HG03196 (cell line): ENCODE results near the gene PYGM.

Experiments
- ATAC-seq: cut with Tn5 transposase; IDR thresholded peaks from one replicate; pipeline ENCODE4 v1.9.1; 2021; ENCODE audit not compliant: unreplicated experiment

The PYGM gene

DNA sequence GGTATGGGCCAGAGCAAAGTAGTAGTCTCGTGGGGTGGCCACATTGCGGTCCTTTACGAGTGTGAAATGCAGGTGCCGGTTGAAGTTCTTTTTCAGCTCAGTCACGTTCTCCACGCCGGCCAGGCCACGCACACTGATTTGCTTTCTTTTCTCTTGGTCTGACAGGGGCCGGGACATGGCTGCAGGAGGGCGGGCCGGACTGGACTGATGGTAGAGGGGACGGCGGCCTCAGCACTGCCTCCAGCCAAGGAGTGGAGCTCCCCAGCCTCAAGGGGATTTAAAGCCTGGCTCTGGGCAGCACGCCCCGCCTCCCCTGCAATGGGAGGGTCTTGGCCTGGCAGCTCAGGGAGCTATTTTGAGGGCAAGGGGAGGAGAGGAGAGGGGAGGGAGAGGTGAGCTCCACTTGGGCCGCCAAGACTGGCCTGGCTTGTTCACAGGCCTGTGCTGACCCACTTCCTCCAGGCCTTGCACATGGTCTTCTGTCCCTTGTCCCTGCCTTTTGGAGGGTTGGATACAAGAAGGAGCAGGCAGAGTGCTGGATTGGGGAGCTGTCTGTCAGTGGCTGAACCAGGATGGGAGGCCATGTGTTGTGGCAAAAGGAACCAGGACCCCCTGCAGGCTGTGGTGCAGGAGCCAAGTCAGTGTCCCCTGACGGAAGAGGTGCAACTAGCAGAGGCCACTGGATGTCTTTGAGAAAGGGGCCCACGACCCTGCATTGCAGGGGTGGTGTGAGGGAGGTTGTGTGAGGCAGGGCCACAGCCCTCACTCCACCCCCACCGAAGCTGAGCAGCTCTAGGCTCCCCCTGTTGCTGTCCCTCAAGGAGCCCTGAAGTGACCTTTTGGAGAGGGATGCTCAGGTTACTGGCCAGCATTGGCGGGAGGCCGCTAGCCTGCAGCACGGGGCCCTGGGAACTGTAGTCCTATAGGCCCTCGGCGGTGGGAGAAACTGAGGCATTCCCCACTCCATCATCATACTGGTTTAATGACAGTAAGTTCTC lies at the start of gene PYGM:
Gene PYGM (minus strand): TSS at position 253 of the 998 bp plus-strand sequence. CDS start 76 bp downstream, at position 177.
- no peak for ATAC-seq

GRCh38 chr11:64805481-64805880 lies 45.7 kb upstream of the PYGM start:
- ATAC-seq: no peak

- no peak for ATAC-seq
Observed at GRCh38 chr11:64804346-64805210, 44.8 kb upstream of the PYGM start.

DNA sequence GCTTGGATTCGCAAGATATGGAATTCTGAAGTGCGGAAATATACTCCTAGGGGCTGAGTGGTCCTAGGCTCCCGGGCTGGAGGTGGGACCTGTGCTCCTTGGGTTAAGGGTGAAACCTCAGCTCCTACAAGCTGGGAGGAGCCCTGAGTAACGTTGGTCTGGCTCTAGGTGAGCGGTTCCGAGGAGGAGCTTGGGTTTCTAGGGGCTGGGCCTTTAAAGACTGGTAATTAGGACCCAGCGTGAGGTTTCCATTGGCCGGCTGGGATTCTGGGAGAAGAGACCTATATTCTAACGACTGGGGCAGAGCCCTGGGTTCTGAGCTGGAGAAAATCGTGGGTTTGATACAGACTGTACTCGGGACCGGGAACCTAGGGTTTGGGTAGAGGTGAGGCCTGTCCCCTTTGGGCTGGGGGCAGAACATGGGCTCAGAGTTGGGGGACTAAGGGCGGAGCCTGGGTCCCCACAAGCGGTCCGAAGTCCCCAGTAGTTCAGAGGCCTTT lies 44.1 kb upstream of the PYGM start:
- no peak for ATAC-seq

- ATAC-seq: peak; percentile 44
Observed at GRCh38 chr11:64803158-64803845, 43.5 kb upstream of the PYGM start, which contains the start of gene MAP4K2. TSS of gene MAP4K2 (minus strand) at chr11:64803214. CDS start at chr11:64803149, 65 bp downstream.

DNA sequence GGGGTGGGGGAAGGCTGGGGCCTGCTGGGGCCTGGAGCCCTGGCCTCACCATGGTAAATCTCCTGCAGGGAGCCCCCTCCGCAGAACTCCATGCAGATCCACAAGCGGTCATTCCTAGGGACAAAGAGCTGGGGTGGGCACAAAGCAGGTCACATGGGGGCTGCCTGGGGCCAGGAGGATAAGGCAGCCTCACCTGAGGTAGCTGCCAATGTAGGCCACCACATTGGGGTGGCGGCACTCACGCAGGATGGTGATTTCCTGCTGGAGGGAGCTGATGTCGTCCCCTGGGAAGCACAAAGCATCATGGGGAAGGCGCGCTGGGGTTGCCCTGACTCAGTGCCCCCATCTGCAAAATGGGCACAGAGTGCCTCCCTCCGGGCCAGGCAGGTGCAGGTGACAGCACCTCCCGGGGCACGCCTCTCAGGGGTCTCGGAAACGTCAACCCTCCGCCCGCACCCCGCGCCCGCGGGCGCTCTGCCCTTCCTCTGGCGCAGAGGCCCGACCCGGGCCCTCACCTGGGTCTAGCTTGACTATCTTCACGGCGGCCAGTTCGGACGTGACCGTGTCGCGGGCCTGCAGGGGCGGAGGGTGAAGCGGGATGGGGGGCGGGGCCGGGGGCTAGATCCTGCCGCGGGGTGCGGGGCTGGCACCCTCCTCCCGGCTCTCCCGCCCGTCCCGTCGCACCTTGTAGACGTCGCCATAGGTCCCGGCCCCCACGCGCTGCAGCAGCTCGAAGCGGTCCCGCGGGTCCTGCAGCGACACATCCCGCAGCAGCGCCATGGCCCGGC lies 42.8 kb upstream of the PYGM start:
- ATAC-seq: peak; percentile 17

- no peak for ATAC-seq
Observed at GRCh38 chr11:64801561-64802369, 42.0 kb upstream of the PYGM start.

GRCh38 chr11:64801158-64801464 lies 41.3 kb upstream of the PYGM start:
- no peak for ATAC-seq

GRCh38 chr11:64800303-64801157 lies 40.8 kb upstream of the PYGM start:
- no peak for ATAC-seq

DNA sequence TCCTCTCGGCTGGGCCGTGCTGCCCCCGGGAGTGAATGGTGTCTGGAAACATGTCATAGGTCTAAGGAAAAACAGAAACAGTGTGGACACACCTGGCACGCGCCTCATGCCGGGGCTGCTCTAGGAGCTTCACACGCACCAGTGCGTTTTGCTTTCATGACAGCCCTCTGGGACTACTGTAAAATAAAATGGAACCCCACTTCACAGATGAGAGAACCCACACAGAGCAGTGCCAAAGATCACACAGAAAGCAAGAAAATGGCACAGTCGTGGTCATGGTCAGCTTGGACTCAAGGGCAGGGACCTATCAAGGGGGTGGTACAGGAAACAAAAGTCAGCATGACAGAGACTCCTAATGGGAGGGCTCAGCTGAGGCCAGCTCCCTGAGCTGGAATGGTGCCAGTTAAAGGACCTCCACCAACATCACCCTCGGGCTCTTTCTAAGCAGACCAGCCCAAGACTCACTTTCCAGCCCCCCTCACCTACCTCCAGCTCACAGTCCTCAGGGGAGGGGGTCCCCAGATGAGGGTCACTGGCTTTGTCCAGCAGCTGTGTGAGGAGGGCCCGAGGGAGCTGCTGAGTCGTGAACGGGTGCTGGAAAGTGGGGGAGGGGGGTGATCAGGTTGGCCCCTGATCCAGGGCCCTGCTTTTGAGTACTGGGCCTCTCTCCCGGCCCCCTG lies 40.0 kb upstream of the PYGM start:
- ATAC-seq: no peak

DNA sequence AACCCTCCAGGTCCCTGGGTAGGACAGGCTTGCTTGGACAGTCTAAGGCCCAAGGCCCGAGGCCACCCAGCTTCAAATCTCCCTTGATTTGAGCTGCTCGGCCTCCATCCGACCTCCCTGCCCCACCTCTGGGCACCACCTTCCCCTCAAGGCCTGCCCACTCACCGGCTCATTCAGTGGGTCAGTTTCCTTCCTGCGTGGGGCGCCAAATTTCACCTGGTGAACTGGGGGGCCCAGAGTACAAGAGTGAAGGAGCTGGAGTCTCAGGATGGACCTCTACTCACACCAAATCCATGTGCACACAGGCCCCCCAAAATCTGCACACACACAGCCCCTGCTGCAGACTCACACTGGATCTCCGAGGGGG lies 39.5 kb upstream of the PYGM start:
- no peak for ATAC-seq

GRCh38 chr11:64796757-64797541 lies 37.2 kb upstream of the PYGM start:
- ATAC-seq: no peak

- ATAC-seq: no peak
Observed at GRCh38 chr11:64796047-64796756, 36.4 kb upstream of the PYGM start.

DNA sequence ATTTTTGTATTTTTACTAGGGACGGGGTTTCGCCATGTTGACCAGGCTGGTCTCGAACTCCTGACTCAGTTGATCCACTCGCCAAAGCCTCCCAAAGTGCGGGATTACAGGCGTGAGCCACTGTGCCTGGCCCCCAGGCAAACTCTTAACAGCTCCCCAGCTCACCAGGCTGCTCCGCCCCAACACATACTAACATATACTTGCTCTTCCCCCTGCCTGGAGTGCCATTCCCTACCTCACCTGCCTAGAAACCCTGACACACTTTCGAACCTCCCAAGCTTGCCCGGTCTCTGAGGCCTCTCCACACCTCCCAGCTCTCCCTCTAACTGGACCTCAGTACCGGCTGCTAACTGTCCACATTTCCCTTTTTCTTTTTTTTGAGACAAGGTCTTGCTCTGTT lies 34.8 kb upstream of the PYGM start:
- ATAC-seq: no peak

GRCh38 chr11:64793271-64794160 lies 33.7 kb upstream of the PYGM start:
- no peak for ATAC-seq
